Hepatocyte (in vitro differentiated cells): Measurements from ENCODE around the gene ANKRD22.

Experiments
- EZH2 ChIP-seq: fragments of 200-600 bp; sonication (generic); IDR thresholded peaks from 2 replicates; pipeline ENCODE4 v1.6.1; 2016; ENCODE audit warnings: antibody characterized with exemption, mild to moderate bottlenecking, borderline replicate concordance
- TF ChIP-seq, protein P1 (sequence below): fragments of 200-600 bp; sonication (generic); IDR thresholded peaks from 2 replicates; pipeline ENCODE4 v1.5.1; 2016; ENCODE audit warnings: antibody characterized with exemption, mild to moderate bottlenecking; ENCODE audit not compliant: poor library complexity

DNA sequence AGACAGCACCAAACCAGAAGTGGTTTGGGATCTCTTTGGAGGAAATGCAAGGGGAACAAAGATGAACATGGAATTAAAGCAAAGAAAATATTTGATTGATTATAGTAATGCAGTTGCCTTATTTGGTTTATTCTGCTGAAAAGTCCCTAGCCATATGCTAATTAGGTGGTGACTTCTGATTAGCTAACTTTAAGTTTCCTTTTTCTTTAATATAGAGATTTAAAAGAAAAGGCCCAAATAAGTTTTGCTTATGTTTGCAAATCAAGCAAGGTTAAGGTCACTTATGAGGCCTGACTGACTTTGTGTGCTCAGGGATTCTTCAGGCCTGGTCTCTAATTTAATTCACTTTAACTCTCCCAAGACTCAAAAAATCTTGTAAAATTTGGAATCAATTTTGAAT lies 6.2 kb upstream of the ANKRD22 start:
- TF ChIP-seq, protein P1, sequence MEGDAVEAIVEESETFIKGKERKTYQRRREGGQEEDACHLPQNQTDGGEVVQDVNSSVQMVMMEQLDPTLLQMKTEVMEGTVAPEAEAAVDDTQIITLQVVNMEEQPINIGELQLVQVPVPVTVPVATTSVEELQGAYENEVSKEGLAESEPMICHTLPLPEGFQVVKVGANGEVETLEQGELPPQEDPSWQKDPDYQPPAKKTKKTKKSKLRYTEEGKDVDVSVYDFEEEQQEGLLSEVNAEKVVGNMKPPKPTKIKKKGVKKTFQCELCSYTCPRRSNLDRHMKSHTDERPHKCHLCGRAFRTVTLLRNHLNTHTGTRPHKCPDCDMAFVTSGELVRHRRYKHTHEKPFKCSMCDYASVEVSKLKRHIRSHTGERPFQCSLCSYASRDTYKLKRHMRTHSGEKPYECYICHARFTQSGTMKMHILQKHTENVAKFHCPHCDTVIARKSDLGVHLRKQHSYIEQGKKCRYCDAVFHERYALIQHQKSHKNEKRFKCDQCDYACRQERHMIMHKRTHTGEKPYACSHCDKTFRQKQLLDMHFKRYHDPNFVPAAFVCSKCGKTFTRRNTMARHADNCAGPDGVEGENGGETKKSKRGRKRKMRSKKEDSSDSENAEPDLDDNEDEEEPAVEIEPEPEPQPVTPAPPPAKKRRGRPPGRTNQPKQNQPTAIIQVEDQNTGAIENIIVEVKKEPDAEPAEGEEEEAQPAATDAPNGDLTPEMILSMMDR, result no peak
- TF ChIP-seq EZH2, result no peak
